ENCODE results near the gene LEUTX.

The LEUTX gene

DNA sequence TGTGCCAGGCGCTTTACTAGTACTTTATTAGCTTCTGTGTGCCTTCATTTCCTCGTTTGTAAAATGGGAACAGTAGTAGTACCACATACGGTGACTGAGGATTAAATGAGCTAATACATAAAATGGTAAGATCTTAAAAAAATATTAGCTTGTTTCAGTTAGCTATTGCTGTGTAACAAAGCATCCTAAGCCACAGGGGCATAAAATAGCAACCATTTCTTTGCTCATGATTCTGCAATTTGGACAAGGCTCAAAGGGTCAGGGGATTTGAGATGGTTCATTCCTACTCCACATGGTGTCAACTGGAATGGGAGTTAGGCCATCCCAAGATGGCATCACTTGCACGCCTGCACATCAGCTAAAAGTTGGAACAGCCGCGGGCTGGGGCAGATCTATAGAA, 42.0 kb downstream of the LEUTX start:
- H3K4me3 ChIP-seq (ENCODE audit: low read depth, low read length): no peak overlapping the region
- peaks cover 4% of the 10 kb centered on the region for H3K79me2 ChIP-seq (ENCODE audit: control insufficient read depth, insufficient read depth, low read length, unreplicated experiment)
- H3K27me3 ChIP-seq (ENCODE audit: insufficient read depth, low read length): no peaks in the 10 kb centered on the region
- H2AFZ ChIP-seq (ENCODE audit: low read length, unreplicated experiment): no peak overlapping the region
- peaks cover 4% of the 10 kb centered on the region for H3K4me1 ChIP-seq (ENCODE audit: control insufficient read depth, insufficient read depth, low read length, unreplicated experiment)
- H3K36me3 ChIP-seq (ENCODE audit: insufficient read depth, low read length): no peaks in the 10 kb centered on the region
- H3K27ac ChIP-seq (ENCODE audit: low read depth, low read length): no peak overlapping the region

- H2AFZ ChIP-seq (ENCODE audit: low read length, unreplicated experiment): no peak overlapping the region
- no peaks in the 10 kb centered on the region for H3K36me3 ChIP-seq (ENCODE audit: insufficient read depth, low read length)
- peak overlapping the region; percentile 81 for H3K4me3 ChIP-seq (ENCODE audit: low read depth, low read length)
Observed at GRCh38 chr19:39823686-39824085, 45.0 kb downstream of the LEUTX start.

DNA sequence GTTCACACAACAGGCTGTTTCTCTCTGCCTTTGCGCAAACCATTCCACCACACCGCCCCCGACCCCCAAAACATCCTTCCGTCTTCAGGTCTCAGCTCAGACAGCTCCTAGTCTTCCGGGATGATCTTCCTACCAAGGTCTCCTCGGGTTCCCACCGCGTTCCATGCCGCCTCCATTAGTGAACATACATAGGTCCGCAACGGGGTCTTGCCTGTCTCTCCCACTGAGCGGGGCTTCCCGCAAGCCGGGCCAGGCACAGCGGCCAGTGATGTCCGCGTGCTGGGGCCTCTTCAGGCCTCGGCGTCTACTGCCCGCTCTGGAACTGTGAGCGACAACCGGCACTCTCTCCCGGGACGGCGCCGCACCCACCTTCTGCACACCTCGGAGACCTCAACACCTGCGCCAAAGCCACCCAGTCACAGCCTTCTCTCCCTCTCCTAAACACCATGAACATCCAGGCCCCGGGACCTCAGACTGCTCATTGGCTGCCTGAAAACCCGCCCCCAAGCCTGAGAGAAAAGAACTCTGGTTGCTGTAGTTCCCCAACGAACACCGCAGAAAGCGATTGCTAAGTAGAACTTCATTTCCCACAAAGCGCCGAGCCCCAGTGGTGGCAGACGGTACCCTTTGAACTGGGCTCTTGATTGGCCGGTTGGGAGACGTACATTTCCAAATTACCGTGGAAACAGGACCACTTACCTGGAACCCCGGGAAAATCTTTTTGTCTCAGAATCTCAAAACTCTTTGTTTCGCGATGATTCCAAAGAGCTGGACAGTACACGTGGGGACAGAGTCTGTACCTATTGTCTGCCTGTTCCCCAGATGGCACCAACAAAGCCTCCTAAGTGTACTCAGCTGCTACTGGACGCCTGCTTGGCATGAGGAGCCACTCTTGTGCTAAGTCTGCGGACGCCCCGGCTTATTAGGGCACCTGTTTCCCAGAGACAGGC, 45.8 kb downstream of the LEUTX start:
- Histone ChIP-seq H3K79me2 (ENCODE audit: control insufficient read depth, insufficient read depth, low read length, unreplicated experiment) (peaks cover 4% of the 10 kb centered on the region), H3K36me3 (ENCODE audit: insufficient read depth, low read length) (no peaks in the 10 kb centered on the region), H3K27ac (ENCODE audit: low read depth, low read length) (no peak overlapping the region), H3K4me3 (ENCODE audit: low read depth, low read length) (peak overlapping the region; percentile 81), H3K4me1 (ENCODE audit: control insufficient read depth, insufficient read depth, low read length, unreplicated experiment) (peaks cover 4% of the 10 kb centered on the region), H3K27me3 (ENCODE audit: insufficient read depth, low read length) (no peaks in the 10 kb centered on the region), H2AFZ (ENCODE audit: low read length, unreplicated experiment) (no peak overlapping the region)

More at GRCh38 chr19:39823686-39824085, 45.0 kb downstream of the LEUTX start:
- peaks cover 4% of the 10 kb centered on the region for H3K4me1 ChIP-seq (ENCODE audit: control insufficient read depth, insufficient read depth, low read length, unreplicated experiment)
- no peak overlapping the region for H3K27ac ChIP-seq (ENCODE audit: low read depth, low read length)
- H3K79me2 ChIP-seq (ENCODE audit: control insufficient read depth, insufficient read depth, low read length, unreplicated experiment): peaks cover 4% of the 10 kb centered on the region
- H3K27me3 ChIP-seq (ENCODE audit: insufficient read depth, low read length): no peaks in the 10 kb centered on the region

GRCh38 chr19:39825093-39825463, 46.4 kb downstream of the LEUTX start:
- Histone ChIP-seq H3K4me1 (ENCODE audit: control insufficient read depth, insufficient read depth, low read length, unreplicated experiment) (peaks cover 4% of the 10 kb centered on the region), H3K36me3 (ENCODE audit: insufficient read depth, low read length) (no peaks in the 10 kb centered on the region), H3K27me3 (ENCODE audit: insufficient read depth, low read length) (no peaks in the 10 kb centered on the region), H2AFZ (ENCODE audit: low read length, unreplicated experiment) (no peak overlapping the region), H3K79me2 (ENCODE audit: control insufficient read depth, insufficient read depth, low read length, unreplicated experiment) (peaks cover 4% of the 10 kb centered on the region), H3K4me3 (ENCODE audit: low read depth, low read length) (no peak overlapping the region), H3K27ac (ENCODE audit: low read depth, low read length) (no peak overlapping the region)

- Histone ChIP-seq H3K36me3 (ENCODE audit: insufficient read depth, low read length) (no peaks in the 10 kb centered on the region), H2AFZ (ENCODE audit: low read length, unreplicated experiment) (no peak overlapping the region), H3K4me1 (ENCODE audit: control insufficient read depth, insufficient read depth, low read length, unreplicated experiment) (peaks cover 4% of the 10 kb centered on the region), H3K4me3 (ENCODE audit: low read depth, low read length) (no peak overlapping the region), H3K79me2 (ENCODE audit: control insufficient read depth, insufficient read depth, low read length, unreplicated experiment) (peaks cover 4% of the 10 kb centered on the region), H3K27me3 (ENCODE audit: insufficient read depth, low read length) (no peaks in the 10 kb centered on the region), H3K27ac (ENCODE audit: low read depth, low read length) (no peak overlapping the region)
Observed at GRCh38 chr19:39825531-39826076, 47.0 kb downstream of the LEUTX start.

DNA sequence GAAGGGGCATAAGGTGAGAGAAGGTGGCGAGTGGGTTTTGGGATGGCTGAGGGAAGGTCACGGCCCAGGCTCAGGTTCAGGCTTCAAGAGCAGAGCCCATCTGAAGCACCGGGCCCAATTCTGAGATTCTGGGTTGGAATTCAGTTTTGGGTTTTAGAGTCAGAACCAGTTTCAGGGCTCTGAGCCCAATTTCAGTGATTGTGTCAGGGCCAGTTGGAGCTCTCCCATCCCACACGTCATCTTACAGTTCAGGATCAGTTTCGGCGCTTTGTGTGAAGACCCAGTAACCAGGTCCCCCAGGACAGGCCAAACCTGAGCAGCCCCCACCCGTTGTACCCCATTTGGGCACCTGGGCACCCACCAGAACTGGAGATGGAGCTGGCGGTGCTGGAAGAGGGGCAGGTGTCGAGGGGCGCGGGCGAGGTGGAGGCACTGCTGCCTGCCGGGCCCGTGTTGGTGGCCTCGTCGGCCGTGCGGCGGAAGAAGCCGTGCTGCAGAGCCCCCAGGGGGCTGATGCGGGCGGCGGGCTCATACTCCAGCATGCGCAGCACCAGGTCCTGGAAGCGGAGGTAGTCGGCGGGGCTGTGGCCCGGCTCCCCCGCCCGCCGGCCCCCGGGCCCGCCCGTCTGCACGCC, 47.8 kb downstream of the LEUTX start:
- no peaks in the 10 kb centered on the region for H3K36me3 ChIP-seq (ENCODE audit: insufficient read depth, low read length)

GRCh38 chr19:39827216-39827615, 48.6 kb downstream of the LEUTX start:
- H2AFZ ChIP-seq (ENCODE audit: low read length, unreplicated experiment): no peak overlapping the region
- H3K4me1 ChIP-seq (ENCODE audit: control insufficient read depth, insufficient read depth, low read length, unreplicated experiment): peaks cover 6% of the 10 kb centered on the region
- H3K4me3 ChIP-seq (ENCODE audit: low read depth, low read length): no peak overlapping the region
- peaks cover 4% of the 10 kb centered on the region for H3K79me2 ChIP-seq (ENCODE audit: control insufficient read depth, insufficient read depth, low read length, unreplicated experiment)
- H3K27me3 ChIP-seq (ENCODE audit: insufficient read depth, low read length): no peaks in the 10 kb centered on the region
- no peaks in the 10 kb centered on the region for H3K36me3 ChIP-seq (ENCODE audit: insufficient read depth, low read length)
- H3K27ac ChIP-seq (ENCODE audit: low read depth, low read length): no peak overlapping the region

More for the DNA sequence above, 47.8 kb downstream of the LEUTX start:
- Histone ChIP-seq H2AFZ (ENCODE audit: low read length, unreplicated experiment) (no peak overlapping the region), H3K27ac (ENCODE audit: low read depth, low read length) (no peak overlapping the region), H3K4me3 (ENCODE audit: low read depth, low read length) (no peak overlapping the region), H3K4me1 (ENCODE audit: control insufficient read depth, insufficient read depth, low read length, unreplicated experiment) (peaks cover 4% of the 10 kb centered on the region), H3K79me2 (ENCODE audit: control insufficient read depth, insufficient read depth, low read length, unreplicated experiment) (peaks cover 4% of the 10 kb centered on the region), H3K27me3 (ENCODE audit: insufficient read depth, low read length) (no peaks in the 10 kb centered on the region)

DNA sequence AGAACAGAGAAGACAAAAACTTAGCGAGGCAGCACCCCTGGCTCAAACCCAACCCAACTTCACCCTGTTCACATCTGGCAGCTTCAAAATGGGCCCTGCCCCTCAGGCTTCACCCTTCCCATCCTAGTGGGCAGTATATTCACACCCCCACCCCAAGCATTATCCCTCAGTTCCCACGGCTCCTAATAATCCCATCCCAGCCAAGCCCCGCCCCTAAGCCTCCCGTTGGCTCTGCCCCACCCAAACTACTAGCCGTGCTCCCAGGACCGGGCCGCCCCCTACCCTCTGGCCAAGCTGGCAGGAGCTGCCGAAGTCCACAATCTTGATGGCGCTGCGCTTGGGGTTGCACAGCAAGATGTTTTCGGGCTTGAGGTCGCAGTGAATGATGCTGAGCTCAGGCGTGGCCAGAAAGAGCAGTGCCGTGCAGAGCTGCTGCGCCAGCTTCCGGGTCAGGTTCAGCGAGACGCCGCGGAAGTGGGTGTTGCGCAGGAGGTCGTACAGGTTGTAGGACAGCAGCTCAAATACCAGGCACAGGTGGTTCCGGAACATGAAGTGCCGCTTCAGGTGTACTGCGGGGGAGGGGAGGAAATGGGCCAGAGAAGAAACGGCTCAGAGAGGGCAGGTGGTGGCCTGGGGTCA, 49.5 kb downstream of the LEUTX start:
- Histone ChIP-seq H3K36me3 (ENCODE audit: insufficient read depth, low read length) (no peaks in the 10 kb centered on the region), H3K27me3 (ENCODE audit: insufficient read depth, low read length) (no peaks in the 10 kb centered on the region), H3K4me1 (ENCODE audit: control insufficient read depth, insufficient read depth, low read length, unreplicated experiment) (peaks cover 14% of the 10 kb centered on the region), H3K4me3 (ENCODE audit: low read depth, low read length) (no peak overlapping the region), H3K79me2 (ENCODE audit: control insufficient read depth, insufficient read depth, low read length, unreplicated experiment) (peaks cover 4% of the 10 kb centered on the region), H3K27ac (ENCODE audit: low read depth, low read length) (no peak overlapping the region), H2AFZ (ENCODE audit: low read length, unreplicated experiment) (no peak overlapping the region)

GRCh38 chr19:39828654-39829032, 50.0 kb downstream of the LEUTX start:
- Histone ChIP-seq H3K27ac (ENCODE audit: low read depth, low read length) (no peak overlapping the region), H3K79me2 (ENCODE audit: control insufficient read depth, insufficient read depth, low read length, unreplicated experiment) (peaks cover 2% of the 10 kb centered on the region), H3K4me1 (ENCODE audit: control insufficient read depth, insufficient read depth, low read length, unreplicated experiment) (peaks cover 14% of the 10 kb centered on the region), H2AFZ (ENCODE audit: low read length, unreplicated experiment) (no peak overlapping the region), H3K36me3 (ENCODE audit: insufficient read depth, low read length) (no peaks in the 10 kb centered on the region), H3K4me3 (ENCODE audit: low read depth, low read length) (no peak overlapping the region), H3K27me3 (ENCODE audit: insufficient read depth, low read length) (no peaks in the 10 kb centered on the region)

GRCh38 chr19:39829702-39830275, 51.1 kb downstream of the LEUTX start:
- Histone ChIP-seq H3K4me1 (ENCODE audit: control insufficient read depth, insufficient read depth, low read length, unreplicated experiment) (peaks cover 12% of the 10 kb centered on the region), H3K36me3 (ENCODE audit: insufficient read depth, low read length) (peaks cover 3% of the 10 kb centered on the region; the same call in 1 of the 2 replicates), H3K27ac (ENCODE audit: low read depth, low read length) (no peak overlapping the region), H3K27me3 (ENCODE audit: insufficient read depth, low read length) (no peaks in the 10 kb centered on the region), H3K4me3 (ENCODE audit: low read depth, low read length) (no peak overlapping the region), H2AFZ (ENCODE audit: low read length, unreplicated experiment) (no peak overlapping the region), H3K79me2 (ENCODE audit: control insufficient read depth, insufficient read depth, low read length, unreplicated experiment) (no peaks in the 10 kb centered on the region)
